Testis (tissue), 2 donors: ENCODE data around the gene TENM4.

Experiments
- CTCF ChIP-seq, 3 experiments: fragments of 450-650 bp in 2 of 3; fragments of 200-600 bp in 1 of 3; sonication (generic) in 1 of 3; IDR thresholded peaks; one replicate each; pipeline ENCODE4 v1.5.1; 2016 to 2019; ENCODE audit warnings: antibody characterized with exemption in 3 of 3, mild to moderate bottlenecking in 2 of 3, moderate library complexity in 1 of 3
- POLR2A ChIP-seq: fragments of 450-650 bp; IDR thresholded peaks from one replicate; pipeline ENCODE4 v1.6.1; 2017; ENCODE audit warnings: antibody characterized with exemption, mild to moderate bottlenecking, moderate library complexity

- TF ChIP-seq POLR2A (no peak), CTCF (IDR thresholded peaks at IDR 0.05) (no peak)
Observed at GRCh38 chr11:79363861-79364378, 76.9 kb downstream of the TENM4 start.
